Stomach (tissue), 4 donors: ENCODE measurements around the gene SPINDOC.
"Not testable (repeated sequence)": the region's sequence is repeated elsewhere in the genome, so short reads cannot be mapped to it uniquely, and the experiment has no call there.

Source experiments
- EP300 ChIP-seq: sonication (generic); formaldehyde crosslinking; IDR thresholded peaks from one replicate; pipeline ENCODE4 v1.6.1; 2017; ENCODE audit warnings: antibody characterized with exemption
- POLR2A ChIP-seq, 4 donors: fragments of 450-650 bp; IDR thresholded peaks; one replicate each; pipeline ENCODE4 v1.6.1; 2016; ENCODE audit warnings: antibody characterized with exemption in 4 of 4, control low read depth in 2 of 4, mild to moderate bottlenecking in 1 of 4, moderate library complexity in 1 of 4
- TF ChIP-seq, protein P1 (sequence below), 7 experiments: fragments of 450-650 bp in 4 of 7; fragments of 200-600 bp in 3 of 7; sonication (generic) in 3 of 7; IDR thresholded peaks; one replicate each; pipeline ENCODE4 v1.5.1; 2016 to 2019; ENCODE audit warnings: antibody characterized with exemption in 7 of 7, control low read depth in 2 of 7, mild to moderate bottlenecking in 1 of 7

- TF ChIP-seq POLR2A (IDR thresholded peaks at IDR 0.05); EP300: not testable (repeated sequence)
- TF ChIP-seq, protein P1, sequence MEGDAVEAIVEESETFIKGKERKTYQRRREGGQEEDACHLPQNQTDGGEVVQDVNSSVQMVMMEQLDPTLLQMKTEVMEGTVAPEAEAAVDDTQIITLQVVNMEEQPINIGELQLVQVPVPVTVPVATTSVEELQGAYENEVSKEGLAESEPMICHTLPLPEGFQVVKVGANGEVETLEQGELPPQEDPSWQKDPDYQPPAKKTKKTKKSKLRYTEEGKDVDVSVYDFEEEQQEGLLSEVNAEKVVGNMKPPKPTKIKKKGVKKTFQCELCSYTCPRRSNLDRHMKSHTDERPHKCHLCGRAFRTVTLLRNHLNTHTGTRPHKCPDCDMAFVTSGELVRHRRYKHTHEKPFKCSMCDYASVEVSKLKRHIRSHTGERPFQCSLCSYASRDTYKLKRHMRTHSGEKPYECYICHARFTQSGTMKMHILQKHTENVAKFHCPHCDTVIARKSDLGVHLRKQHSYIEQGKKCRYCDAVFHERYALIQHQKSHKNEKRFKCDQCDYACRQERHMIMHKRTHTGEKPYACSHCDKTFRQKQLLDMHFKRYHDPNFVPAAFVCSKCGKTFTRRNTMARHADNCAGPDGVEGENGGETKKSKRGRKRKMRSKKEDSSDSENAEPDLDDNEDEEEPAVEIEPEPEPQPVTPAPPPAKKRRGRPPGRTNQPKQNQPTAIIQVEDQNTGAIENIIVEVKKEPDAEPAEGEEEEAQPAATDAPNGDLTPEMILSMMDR (IDR thresholded peaks at IDR 0.05): not testable (repeated sequence)
These were observed 41.4 kb upstream of the SPINDOC start for GRCh38 chr11:63771741-63772318.
